GM20000 (cell line): ENCODE data around the gene FNDC3A.

Source experiments
- DNase-seq: peaks from one replicate; pipeline ENCODE4 v3.0.0; 2012; ENCODE audit warnings: low spot score
- TF ChIP-seq, protein P1 (sequence below): IDR thresholded peaks from 2 replicates; pipeline ENCODE4 v1.5.1; 2012; ENCODE audit warnings: mild to moderate bottlenecking, control low read depth; ENCODE audit errors: extremely low read depth, missing control alignments

Gene FNDC3A

DNA sequence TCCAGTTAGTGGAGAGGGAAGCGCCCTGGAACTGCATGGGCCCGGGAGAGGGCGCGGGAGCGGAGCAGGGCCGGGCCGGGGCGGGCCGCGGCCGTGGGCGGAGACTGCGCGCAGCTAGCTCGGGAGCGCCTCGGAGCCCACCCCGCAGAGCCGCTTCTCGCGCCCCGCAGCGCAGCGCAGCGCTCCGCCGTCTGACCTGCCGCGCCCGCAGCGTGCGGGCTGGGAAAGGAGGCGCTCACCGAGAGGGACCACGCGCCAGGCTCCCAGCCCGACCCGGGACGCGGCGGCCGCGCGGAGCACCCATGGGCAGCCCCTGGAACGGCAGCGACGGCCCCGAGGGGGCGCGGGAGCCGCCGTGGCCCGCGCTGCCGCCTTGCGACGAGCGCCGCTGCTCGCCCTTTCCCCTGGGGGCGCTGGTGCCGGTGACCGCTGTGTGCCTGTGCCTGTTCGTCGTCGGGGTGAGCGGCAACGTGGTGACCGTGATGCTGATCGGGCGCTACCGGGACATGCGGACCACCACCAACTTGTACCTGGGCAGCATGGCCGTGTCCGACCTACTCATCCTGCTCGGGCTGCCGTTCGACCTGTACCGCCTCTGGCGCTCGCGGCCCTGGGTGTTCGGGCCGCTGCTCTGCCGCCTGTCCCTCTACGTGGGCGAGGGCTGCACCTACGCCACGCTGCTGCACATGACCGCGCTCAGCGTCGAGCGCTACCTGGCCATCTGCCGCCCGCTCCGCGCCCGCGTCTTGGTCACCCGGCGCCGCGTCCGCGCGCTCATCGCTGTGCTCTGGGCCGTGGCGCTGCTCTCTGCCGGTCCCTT is 244.5 kb downstream of the FNDC3A start, which contains the start of gene MLNR:
MLNR (plus strand) TSS at position 303 of the 820 bp plus-strand sequence; CDS start at position 303, 0 bp downstream.
- peak; percentile 71 for DNase-seq
- TF ChIP-seq, protein P1, sequence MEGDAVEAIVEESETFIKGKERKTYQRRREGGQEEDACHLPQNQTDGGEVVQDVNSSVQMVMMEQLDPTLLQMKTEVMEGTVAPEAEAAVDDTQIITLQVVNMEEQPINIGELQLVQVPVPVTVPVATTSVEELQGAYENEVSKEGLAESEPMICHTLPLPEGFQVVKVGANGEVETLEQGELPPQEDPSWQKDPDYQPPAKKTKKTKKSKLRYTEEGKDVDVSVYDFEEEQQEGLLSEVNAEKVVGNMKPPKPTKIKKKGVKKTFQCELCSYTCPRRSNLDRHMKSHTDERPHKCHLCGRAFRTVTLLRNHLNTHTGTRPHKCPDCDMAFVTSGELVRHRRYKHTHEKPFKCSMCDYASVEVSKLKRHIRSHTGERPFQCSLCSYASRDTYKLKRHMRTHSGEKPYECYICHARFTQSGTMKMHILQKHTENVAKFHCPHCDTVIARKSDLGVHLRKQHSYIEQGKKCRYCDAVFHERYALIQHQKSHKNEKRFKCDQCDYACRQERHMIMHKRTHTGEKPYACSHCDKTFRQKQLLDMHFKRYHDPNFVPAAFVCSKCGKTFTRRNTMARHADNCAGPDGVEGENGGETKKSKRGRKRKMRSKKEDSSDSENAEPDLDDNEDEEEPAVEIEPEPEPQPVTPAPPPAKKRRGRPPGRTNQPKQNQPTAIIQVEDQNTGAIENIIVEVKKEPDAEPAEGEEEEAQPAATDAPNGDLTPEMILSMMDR: no peak

DNA sequence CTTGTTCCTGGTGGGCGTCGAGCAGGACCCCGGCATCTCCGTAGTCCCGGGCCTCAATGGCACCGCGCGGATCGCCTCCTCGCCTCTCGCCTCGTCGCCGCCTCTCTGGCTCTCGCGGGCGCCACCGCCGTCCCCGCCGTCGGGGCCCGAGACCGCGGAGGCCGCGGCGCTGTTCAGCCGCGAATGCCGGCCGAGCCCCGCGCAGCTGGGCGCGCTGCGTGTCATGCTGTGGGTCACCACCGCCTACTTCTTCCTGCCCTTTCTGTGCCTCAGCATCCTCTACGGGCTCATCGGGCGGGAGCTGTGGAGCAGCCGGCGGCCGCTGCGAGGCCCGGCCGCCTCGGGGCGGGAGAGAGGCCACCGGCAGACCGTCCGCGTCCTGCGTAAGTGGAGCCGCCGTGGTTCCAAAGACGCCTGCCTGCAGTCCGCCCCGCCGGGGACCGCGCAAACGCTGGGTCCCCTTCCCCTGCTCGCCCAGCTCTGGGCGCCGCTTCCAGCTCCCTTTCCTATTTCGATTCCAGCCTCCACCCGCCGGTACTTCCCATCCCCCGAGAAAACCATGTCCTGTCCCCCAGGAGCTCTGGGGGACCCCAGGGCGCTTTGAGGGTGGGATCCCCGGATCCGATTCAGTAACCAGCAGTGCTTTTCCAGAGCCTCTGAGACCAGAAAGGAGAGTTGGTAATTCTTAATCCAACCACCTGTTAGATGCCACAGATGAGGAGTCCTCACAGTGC is 245.3 kb downstream of the FNDC3A start:
- DNase-seq: peak; percentile 68
- TF ChIP-seq, protein P1: no peak

DNA sequence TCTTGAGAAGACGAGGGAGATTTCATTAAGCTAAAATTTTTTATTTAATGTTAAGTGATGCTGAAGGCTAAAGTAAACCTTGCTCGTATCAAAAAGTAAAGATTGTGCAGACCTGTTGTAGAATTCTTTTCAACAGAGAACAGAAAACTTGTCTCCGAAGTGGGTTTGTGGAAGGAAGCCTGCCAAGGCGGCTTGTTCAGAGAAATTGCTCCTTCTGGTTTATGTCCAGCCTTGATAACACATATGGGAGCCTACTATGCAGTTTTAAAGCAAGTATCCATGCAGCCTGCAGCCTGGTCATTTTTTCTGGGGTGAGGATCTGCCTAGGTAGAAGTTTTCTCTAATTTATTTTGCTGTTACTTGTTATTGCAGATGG is 245.9 kb downstream of the FNDC3A start:
- TF ChIP-seq, protein P1: no peak
- no peak for DNase-seq

DNA sequence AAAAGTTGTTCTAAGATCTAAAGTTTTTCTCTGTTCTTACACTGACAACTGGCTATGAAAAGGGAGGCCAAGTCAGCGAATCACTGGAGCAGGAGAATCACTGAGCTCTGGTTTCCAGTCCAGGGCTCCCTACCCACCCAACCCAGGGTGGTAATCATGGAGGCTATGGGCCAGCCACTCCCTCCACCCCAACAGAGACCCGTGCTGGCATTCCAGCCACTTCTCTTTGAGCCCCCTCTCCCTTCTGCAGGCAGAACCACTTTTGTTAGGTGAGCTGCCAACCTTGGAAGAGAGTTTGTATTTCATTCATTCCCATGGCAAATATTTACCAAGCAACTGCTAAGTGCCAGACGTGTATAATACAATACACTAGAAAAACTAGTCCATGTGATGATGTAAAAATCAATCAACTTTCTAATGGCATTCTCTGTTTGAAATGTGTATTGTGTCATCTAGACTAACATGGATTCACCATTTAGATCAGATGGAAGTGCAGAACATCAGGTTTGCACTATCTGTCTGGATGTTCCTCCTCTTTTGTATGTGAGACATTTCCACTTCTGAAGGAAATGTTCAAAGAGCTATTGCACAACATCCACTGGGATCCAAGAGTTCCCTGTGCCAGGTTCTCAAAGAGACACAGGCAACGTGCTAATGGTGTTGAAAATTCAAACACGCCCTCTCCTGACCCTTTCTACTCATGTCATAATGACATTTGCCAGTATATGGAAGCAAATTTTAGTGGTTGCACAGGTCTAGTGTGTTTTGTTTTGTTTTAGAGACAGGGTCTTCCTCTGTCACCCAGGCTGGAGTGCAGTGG is 249.7 kb downstream of the FNDC3A start:
- DNase-seq: no peak
- TF ChIP-seq, protein P1: no peak

DNA sequence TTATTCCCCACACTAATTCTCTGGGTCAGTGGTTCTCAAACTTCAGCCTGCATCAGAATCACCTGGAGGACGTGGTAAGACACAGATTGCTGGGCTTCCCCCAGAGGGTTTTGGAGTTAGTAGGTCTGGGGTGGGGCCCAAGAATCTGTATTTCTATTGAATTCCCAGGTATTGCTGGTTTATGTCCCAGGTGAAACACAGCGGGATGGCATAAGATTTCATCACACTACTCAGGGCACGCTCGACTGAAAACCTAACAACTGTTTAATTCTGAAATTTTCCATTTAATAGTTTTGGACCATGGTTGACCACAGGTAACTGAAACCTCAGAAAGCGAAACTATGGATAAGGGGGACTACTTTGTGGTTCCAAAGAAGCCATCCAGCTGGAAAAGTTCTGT is 250.9 kb downstream of the FNDC3A start:
- TF ChIP-seq, protein P1: no peak

DNA sequence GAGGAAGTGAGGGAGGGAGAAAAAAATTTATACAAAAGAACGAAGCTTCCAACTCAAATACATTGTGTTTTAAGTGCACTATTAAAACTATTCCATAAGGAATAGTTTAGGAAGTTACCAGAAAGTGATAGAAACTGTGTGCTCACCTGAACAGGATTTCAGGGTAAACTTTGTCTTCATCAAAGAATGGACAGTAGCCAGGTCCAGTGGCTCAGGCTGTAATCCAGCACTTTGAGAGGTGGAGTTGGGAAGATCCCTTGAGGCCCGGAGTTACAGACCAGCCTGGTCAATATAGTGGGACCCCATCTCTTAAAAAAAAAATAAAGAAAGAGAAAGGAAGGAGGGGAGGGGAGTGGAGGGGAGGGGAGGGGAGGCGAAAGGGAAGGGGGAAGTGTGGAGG is 259.0 kb downstream of the FNDC3A start:
- TF ChIP-seq, protein P1: no peak
- no peak for DNase-seq

More for the DNA sequence above, 250.9 kb downstream of the FNDC3A start:
- no peak for DNase-seq
